ENCODE results near the gene FBXO38.

GRCh38 chr5:148454576-148454975, 70.8 kb downstream of the FBXO38 start:
- TF ChIP-seq CTCF (IDR thresholded peaks at IDR 0.05), result no peak
- no peak for TF ChIP-seq POLR2A (IDR thresholded peaks at IDR 0.05)
